ENCODE measurements around the gene TOR4A. TPM values are rescaled to one million over a fixed set of nuclear protein-coding genes. Genes with fewer than 3 reads are reported as not detected.

Gene TOR4A
- total RNA-seq, 6 experiments from 2014 or later = 58.4 to 76.2 (median 62.2) TPM

GRCh38 chr9:137286975-137287383 lies 9.5 kb downstream of the TOR4A start:
- Mint-ChIP-seq H3K27ac (peak overlapping the region; percentile 45; the same call in 1 of the 2 replicates), H3K4me3 (0 out of 2 replicates have a peak overlapping the region, but pooled peaks have one; percentile 7), H3K4me1 (ENCODE audit: low read depth) (peaks cover 6% of the 10 kb centered on the region), H3K27me3 (ENCODE audit: insufficient read depth) (peaks cover 4% of the 10 kb centered on the region), H3K9me3 (no peaks in the 10 kb centered on the region), H3K36me3 (ENCODE audit: low read depth) (peaks cover 17% of the 10 kb centered on the region)
- peak; percentile 52 for DNase-seq
- TF ChIP-seq, protein P1, sequence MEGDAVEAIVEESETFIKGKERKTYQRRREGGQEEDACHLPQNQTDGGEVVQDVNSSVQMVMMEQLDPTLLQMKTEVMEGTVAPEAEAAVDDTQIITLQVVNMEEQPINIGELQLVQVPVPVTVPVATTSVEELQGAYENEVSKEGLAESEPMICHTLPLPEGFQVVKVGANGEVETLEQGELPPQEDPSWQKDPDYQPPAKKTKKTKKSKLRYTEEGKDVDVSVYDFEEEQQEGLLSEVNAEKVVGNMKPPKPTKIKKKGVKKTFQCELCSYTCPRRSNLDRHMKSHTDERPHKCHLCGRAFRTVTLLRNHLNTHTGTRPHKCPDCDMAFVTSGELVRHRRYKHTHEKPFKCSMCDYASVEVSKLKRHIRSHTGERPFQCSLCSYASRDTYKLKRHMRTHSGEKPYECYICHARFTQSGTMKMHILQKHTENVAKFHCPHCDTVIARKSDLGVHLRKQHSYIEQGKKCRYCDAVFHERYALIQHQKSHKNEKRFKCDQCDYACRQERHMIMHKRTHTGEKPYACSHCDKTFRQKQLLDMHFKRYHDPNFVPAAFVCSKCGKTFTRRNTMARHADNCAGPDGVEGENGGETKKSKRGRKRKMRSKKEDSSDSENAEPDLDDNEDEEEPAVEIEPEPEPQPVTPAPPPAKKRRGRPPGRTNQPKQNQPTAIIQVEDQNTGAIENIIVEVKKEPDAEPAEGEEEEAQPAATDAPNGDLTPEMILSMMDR (IDR thresholded peaks at IDR 0.05) = peak; percentile 68

GRCh38 chr9:137293094-137293481 lies 15.6 kb downstream of the TOR4A start:
- H3K36me3 Mint-ChIP-seq (ENCODE audit: low read depth) = no peaks in the 10 kb centered on the region
- peaks cover 6% of the 10 kb centered on the region for H3K4me1 Mint-ChIP-seq (ENCODE audit: low read depth)
- TF ChIP-seq, protein P1 (IDR thresholded peaks at IDR 0.05) = no peak
- peaks cover 6% of the 10 kb centered on the region; the same call in 1 of the 2 replicates for H3K9me3 Mint-ChIP-seq
- DNase-seq = no peak
- H3K27ac Mint-ChIP-seq = no peak overlapping the region
- no peak overlapping the region for H3K4me3 Mint-ChIP-seq
- peaks cover 10% of the 10 kb centered on the region for H3K27me3 Mint-ChIP-seq (ENCODE audit: insufficient read depth)

- Mint-ChIP-seq H3K36me3 (ENCODE audit: low read depth) (no peaks in the 10 kb centered on the region), H3K27ac (no peak overlapping the region), H3K9me3 (peaks cover 6% of the 10 kb centered on the region; the same call in 1 of the 2 replicates), H3K4me3 (no peak overlapping the region), H3K27me3 (ENCODE audit: insufficient read depth) (peaks cover 10% of the 10 kb centered on the region), H3K4me1 (ENCODE audit: low read depth) (peaks cover 6% of the 10 kb centered on the region)
- no peak for DNase-seq
- TF ChIP-seq, protein P1 (IDR thresholded peaks at IDR 0.05) = no peak
Observed at GRCh38 chr9:137293482-137294090, 16.1 kb downstream of the TOR4A start.

DNA sequence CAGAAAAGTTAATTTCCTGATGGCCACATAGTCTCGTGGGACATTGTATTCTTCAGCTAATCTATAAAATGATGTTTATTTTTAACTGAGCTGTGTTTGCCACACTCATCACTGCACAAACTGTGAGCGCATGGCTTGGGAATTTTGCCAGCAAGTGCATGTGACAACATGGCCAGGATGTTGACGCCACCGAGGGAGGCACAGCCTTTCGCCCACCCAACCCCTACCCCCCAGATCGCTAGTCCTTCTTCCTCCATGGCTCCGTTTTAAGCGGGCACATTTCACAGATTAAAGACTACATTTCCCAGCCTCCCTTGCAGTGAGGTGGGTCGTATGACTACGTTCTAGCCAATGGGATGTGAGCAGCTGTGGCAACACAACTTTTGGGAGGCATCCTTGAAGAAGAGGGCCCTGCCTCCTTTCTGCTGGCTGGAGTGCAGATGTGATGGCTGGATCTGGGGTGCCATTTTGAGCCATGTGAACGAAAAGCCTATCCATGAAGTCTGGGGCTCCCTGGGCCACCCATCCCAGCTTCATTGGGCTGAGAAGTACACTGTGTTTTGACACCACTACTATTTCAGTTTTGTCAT lies 16.7 kb downstream of the TOR4A start:
- peaks cover 6% of the 10 kb centered on the region; the same call in 1 of the 2 replicates for H3K9me3 Mint-ChIP-seq
- peaks cover 15% of the 10 kb centered on the region for H3K27me3 Mint-ChIP-seq (ENCODE audit: insufficient read depth)
- no peak overlapping the region for H3K27ac Mint-ChIP-seq
- H3K4me1 Mint-ChIP-seq (ENCODE audit: low read depth) = peaks cover 6% of the 10 kb centered on the region
- DNase-seq = peak; percentile 28
- peak overlapping the region; percentile 28; the same call in 1 of the 2 replicates for H3K4me3 Mint-ChIP-seq
- H3K36me3 Mint-ChIP-seq (ENCODE audit: low read depth) = no peaks in the 10 kb centered on the region
- TF ChIP-seq, protein P1 (IDR thresholded peaks at IDR 0.05) = no peak

GRCh38 chr9:137294681-137295237 lies 17.2 kb downstream of the TOR4A start:
- H3K9me3 Mint-ChIP-seq = peaks cover 6% of the 10 kb centered on the region; the same call in 1 of the 2 replicates
- H3K36me3 Mint-ChIP-seq (ENCODE audit: low read depth) = no peaks in the 10 kb centered on the region
- H3K27me3 Mint-ChIP-seq (ENCODE audit: insufficient read depth) = peaks cover 15% of the 10 kb centered on the region
- peak; percentile 25 for DNase-seq
- H3K4me1 Mint-ChIP-seq (ENCODE audit: low read depth) = peaks cover 7% of the 10 kb centered on the region
- H3K4me3 Mint-ChIP-seq = peak overlapping the region; percentile 28; the same call in 1 of the 2 replicates
- H3K27ac Mint-ChIP-seq = no peak overlapping the region
- TF ChIP-seq, protein P1 (IDR thresholded peaks at IDR 0.05) = no peak; the same call in 1 of the 2 replicates
